ENCODE measurements around the gene GPC5.
A peak's percentile ranks its signal among the peaks of the same experiment; 100 is the strongest.
"Not testable (repeated sequence)": the region's sequence is repeated elsewhere in the genome, so short reads cannot be mapped to it uniquely, and the experiment has no call there.

Gene GPC5

GRCh38 chr13:92433386-92433785 is 1035.0 kb downstream of the GPC5 start:
- no peak for DNase-seq

DNA sequence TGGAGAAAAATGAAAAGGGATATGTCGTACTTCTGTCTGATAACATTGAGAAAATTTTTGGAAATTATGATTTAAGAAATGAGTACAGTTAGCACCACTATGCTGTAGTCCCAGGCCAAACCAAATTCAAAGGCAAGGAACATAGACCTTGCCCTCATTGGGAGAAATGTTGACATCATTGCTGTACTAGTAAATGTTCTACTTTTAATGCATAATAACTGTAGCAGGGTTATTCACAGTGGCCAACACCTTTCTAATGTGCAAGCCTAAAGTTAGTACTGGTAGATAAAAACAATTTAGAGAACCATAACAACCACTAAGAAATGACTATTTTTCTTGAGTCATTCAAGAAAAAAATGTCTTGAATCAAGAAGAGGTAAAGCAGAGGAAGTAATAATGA is 1035.5 kb downstream of the GPC5 start:
- DNase-seq, result no peak

DNA sequence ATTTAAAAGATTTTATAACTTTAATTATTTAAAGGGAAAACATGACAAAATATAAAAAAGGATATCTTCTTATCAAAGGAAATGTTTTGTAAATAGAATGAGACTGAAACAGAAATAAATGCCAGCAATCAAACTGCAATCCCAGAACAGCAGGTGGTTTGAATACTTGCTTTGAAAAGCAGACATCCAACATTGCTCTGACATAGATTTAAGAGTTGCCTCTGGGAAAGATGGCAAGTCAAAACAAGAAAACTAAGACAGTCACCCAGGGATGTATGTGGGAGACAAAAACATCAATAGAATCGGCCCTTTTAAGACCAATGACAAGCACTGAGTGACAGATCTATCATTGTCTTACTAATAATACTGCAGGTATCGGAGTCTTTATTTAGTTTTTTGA is 1038.5 kb downstream of the GPC5 start:
- DNase-seq, result no peak

GRCh38 chr13:92444244-92444643 is 1045.8 kb downstream of the GPC5 start:
- DNase-seq, result no peak

GRCh38 chr13:92451060-92451459 is 1052.6 kb downstream of the GPC5 start:
- no peak for DNase-seq

DNA sequence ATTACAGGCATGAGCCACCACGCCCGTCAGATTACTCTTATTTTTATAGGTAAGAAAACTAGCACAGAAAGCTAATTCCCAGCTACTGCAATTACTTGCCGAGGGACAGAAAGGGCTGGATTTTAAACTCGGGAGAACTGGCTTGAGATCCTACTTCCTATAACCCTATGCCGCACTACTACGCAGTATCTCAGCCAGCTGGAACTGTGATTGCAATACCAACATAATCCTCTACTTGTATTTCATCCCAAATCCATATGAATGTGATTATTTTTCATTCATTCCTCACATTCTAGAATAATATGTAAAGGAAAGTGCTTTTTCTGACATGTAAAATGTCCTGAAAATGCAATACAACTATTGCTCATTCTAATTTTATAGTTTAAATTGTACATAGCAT is 1054.4 kb downstream of the GPC5 start:
- no peak for DNase-seq

GRCh38 chr13:92459306-92459705 is 1060.9 kb downstream of the GPC5 start:
- DNase-seq, result no peak

- DNase-seq, result no peak
These were observed 1062.1 kb downstream of the GPC5 start for GRCh38 chr13:92460479-92460878.

- no peak for DNase-seq
These were observed 1063.0 kb downstream of the GPC5 start for GRCh38 chr13:92461402-92461801.

- DNase-seq, result no peak
These were observed 1063.4 kb downstream of the GPC5 start for GRCh38 chr13:92461831-92462230.

GRCh38 chr13:92463134-92463533 is 1064.7 kb downstream of the GPC5 start:
- peak; percentile 71 for DNase-seq

GRCh38 chr13:92473765-92474475 is 1075.5 kb downstream of the GPC5 start:
- no peak for DNase-seq

- DNase-seq, result no peak
These were observed 1082.0 kb downstream of the GPC5 start for GRCh38 chr13:92480387-92480786.

DNA sequence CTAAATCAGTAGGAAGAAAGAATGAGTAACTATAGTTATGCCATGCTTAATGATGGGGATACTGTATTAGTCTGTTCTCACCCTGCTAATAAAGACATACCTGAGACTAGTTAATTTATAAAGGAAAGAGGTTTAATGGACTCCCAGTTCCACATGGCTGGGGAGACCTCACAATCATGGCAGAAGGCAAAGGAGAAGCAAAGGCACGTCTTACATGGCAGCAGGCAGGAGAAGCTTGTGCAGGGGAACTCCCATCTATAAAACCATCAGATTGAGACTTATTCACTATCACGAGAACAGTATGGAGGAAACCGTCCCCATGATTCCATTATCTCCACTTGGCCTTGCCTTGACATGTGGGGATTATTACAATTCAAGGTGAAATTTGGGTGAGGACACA is 1084.4 kb downstream of the GPC5 start:
- DNase-seq, result not testable (repeated sequence)

DNA sequence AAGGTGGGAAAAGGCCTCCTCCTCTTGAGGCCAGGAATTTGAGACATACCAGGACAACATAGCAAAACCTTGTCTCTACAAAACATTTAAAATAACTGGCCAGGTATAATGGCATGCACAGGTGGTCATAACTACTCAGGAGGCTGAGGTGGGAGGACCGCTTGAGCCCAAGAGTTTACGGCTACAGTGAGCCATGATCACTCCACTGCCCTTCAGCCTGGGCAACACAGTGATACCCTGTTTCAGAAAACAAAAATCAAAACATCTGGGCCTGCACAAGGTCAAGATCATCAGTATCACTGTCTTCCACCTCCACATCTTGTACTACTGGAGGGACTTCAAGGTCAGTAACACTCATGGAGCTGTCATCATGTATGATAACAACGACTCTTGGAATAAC is 1085.5 kb downstream of the GPC5 start:
- DNase-seq, result no peak

GRCh38 chr13:92487238-92487637 is 1088.8 kb downstream of the GPC5 start:
- DNase-seq, result no peak

DNA sequence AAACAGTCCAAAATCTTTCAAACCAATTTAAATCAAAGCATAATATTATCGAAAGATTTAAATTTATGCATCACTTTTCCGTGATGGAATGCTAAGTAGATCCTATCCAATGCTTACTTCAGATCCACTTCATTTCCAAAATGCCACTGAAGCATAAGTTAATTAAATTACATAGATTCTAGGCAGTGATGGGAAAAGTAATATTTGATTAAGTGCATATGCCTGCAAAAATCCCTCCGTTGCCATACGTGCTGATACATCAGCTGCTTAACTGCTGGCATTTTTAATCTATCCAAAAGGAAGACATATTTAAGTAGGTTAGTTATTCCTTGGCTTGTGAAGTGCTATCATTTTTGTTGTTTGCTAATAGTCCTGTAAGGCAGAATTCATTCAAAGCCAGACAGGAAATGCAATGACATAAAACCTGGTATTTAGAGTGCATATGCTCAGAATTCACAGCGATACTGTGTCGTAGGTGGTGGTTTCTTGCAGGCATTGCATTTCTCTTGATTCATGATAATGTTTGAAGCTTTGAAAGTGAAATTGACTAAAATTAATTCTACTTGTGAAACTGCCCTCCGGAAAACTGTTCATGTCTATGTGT is 1089.9 kb downstream of the GPC5 start:
- DNase-seq, result no peak

- no peak for DNase-seq
These were observed 1093.4 kb downstream of the GPC5 start for GRCh38 chr13:92491839-92492238.

GRCh38 chr13:92494915-92495314 is 1096.5 kb downstream of the GPC5 start:
- no peak for DNase-seq

DNA sequence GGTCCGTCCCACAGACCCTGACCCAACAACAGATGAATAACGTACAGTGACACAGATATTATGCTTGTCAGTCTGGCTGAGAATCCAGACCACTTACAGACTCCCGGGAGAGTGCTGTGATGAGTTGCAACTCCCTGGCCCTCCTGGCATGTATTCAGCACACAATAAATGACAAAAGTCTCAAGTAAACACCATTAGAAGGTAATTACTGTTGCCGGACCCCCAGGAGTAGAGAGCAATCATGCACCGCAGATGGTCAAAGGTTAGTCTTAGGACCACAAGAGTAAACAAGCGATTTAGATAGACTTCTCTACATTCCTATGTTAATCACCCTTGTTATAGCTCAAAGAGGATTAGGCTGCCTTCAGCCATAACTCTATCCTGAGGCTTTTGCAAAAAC is 1101.8 kb downstream of the GPC5 start:
- DNase-seq, result no peak

- DNase-seq, result no peak
These were observed 1112.0 kb downstream of the GPC5 start for GRCh38 chr13:92510416-92510815.

- DNase-seq, result no peak
These were observed 1114.4 kb downstream of the GPC5 start for GRCh38 chr13:92512852-92513251.

DNA sequence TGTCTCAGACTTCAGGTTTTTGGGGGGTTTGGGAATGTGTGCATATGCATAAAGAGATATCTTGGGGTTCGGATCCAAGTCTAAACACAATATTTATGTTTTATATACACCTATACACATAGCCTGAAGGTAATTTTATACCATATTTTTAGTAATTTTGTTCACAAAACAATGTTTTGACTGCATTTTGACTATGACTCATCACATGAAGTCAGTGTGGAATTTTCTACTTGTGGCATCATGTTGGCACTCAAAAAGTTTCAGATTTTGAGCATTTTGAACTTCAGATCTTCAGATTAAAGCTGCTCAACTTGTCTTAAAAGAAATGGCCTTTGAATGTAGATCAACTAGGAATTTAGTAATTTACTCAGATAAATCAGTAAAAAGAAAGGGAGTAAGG is 1115.3 kb downstream of the GPC5 start:
- DNase-seq, result no peak

DNA sequence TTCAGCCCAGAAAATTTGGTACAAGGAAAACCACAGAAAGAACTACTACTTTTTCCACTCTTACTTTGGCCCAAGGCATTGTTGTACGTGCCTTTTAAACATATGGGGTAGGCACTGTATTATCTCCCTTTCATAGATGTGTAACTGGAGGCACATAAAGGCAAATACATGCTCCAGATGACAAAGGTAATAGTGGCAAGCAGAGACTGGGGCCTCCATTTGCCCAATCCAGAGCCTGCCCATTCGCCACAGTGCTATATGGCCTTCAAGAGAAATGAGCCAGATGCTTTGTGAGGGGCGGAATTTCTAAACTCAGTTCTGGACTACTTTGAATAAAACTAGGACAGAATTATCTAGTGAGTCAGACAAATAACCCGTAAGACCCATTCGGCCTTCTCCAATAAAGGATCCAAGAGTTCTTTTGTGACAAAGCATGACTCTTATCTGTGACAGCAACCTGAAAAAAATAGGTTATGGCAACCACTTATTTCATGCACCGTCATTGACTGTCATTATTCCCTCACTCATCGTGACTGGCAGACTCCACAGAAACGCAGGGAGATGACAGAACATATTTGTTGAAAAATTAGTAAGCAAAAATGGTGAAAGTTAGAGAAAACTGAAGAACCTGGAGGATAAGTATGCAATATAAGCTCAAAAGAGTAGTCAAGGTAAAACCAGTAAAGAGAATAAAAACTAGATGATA is 1116.2 kb downstream of the GPC5 start:
- DNase-seq, result no peak
